NB4 (cell line): ENCODE results near the gene ROR2.
"Not testable (repeated sequence)": the region's sequence is repeated elsewhere in the genome, so short reads cannot be mapped to it uniquely, and the experiment has no call there.

Experiments used
- DNase-seq: peaks from one replicate; pipeline ENCODE4 v3.0.0; 2010; ENCODE audit warnings: low read depth
- H3K4me3 ChIP-seq: one replicate; pipeline ENCODE4 v1.5.1; 2011; ENCODE audit warnings: mild to moderate bottlenecking, low read depth, low read length, moderate library complexity
- CTCF ChIP-seq: IDR thresholded peaks from one replicate; pipeline ENCODE4 v1.5.1; 2012; ENCODE audit warnings: low read depth, low read length
- MAX ChIP-seq: IDR thresholded peaks from 2 replicates; pipeline ENCODE4 v1.6.1; 2011; ENCODE audit warnings: low read depth, low read length
- MYC ChIP-seq: IDR thresholded peaks from 2 replicates; pipeline ENCODE4 v1.6.1; 2011; ENCODE audit warnings: low read depth, low read length
- POLR2A ChIP-seq: IDR thresholded peaks from 2 replicates; pipeline ENCODE4 v1.6.1; 2011; ENCODE audit warnings: mild to moderate bottlenecking; ENCODE audit not compliant: insufficient read length; ENCODE audit errors: extremely low read depth

The ROR2 gene

GRCh38 chr9:91547081-91547480, 402.9 kb downstream of the ROR2 start:
- DNase-seq, result no peak
- no peak for TF ChIP-seq CTCF
- TF ChIP-seq MAX, result no peak
- no peak for TF ChIP-seq MYC
- no peak for TF ChIP-seq POLR2A
- no peak overlapping the region for H3K4me3 ChIP-seq

GRCh38 chr9:91546574-91546973, 403.5 kb downstream of the ROR2 start:
- TF ChIP-seq CTCF (no peak), MYC (no peak), MAX (no peak), POLR2A (no peak)
- H3K4me3 ChIP-seq, result no peak overlapping the region
- DNase-seq, result no peak

- TF ChIP-seq CTCF, result no peak
- TF ChIP-seq MYC, result no peak
- no peak for TF ChIP-seq MAX
- no peak for TF ChIP-seq POLR2A
- no peak overlapping the region for H3K4me3 ChIP-seq
Measured at GRCh38 chr9:91541734-91542133, 408.3 kb downstream of the ROR2 start.

GRCh38 chr9:91540506-91540905, 409.5 kb downstream of the ROR2 start:
- not testable (repeated sequence) for DNase-seq, H3K4me3 ChIP-seq

More at GRCh38 chr9:91541734-91542133, 408.3 kb downstream of the ROR2 start:
- DNase-seq, result no peak

GRCh38 chr9:91536211-91536691, 413.8 kb downstream of the ROR2 start:
- no peak overlapping the region for H3K4me3 ChIP-seq
- no peak for DNase-seq
- no peak for TF ChIP-seq MYC
- no peak for TF ChIP-seq MAX

GRCh38 chr9:91534374-91534773, 415.7 kb downstream of the ROR2 start:
- no peak overlapping the region for H3K4me3 ChIP-seq
- no peak for DNase-seq
- no peak for TF ChIP-seq MYC
- no peak for TF ChIP-seq MAX
- TF ChIP-seq CTCF, result no peak
- TF ChIP-seq POLR2A, result no peak

- no peak for TF ChIP-seq POLR2A
- TF ChIP-seq MYC, result no peak
- TF ChIP-seq CTCF, result no peak
- TF ChIP-seq MAX, result no peak
- no peak for DNase-seq
- H3K4me3 ChIP-seq, result no peak overlapping the region
Measured at GRCh38 chr9:91533382-91533781, 416.6 kb downstream of the ROR2 start.
